Gastrocnemius medialis (tissue), 4 donors: ENCODE data around the gene COPG1. TPM values are rescaled to one million over a fixed set of nuclear protein-coding genes. Genes with fewer than 3 reads are reported as not detected.

ENCODE experiments used
- ATAC-seq, 2 donors: fragments of 150-250 bp; one replicate each; pipeline ENCODE4 v1.9.1; 2016
- DNase-seq, 2 donors: peaks; one replicate each; pipeline ENCODE4 v3.0.0-alpha.2; 2019
- H3K27ac ChIP-seq, 4 donors: fragments of 200-600 bp; sonication (generic); 1 replicate in 1 of 4; 2 replicates in 3 of 4; pipeline ENCODE4 v1.5.1; 2016 to 2018; ENCODE audit warnings: mild to moderate bottlenecking in 2 of 4, moderate library complexity in 1 of 4
- H3K27me3 ChIP-seq, 3 donors: fragments of 200-600 bp; sonication (generic) in 2 of 3; 1 replicate in 1 of 3; 2 replicates in 2 of 3; pipeline versions ENCODE4 v1.5.1 to v1.6.0; 2016 to 2019; ENCODE audit warnings: mild to moderate bottlenecking in 1 of 3, moderate library complexity in 1 of 3
- H3K36me3 ChIP-seq, 2 donors: fragments of 200-600 bp; sonication (generic) in 1 of 2; one replicate each; pipeline ENCODE4 v1.5.1; 2017 to 2018
- H3K4me1 ChIP-seq, 2 donors: fragments of 200-600 bp; sonication (generic) in 1 of 2; one replicate each; pipeline ENCODE4 v1.5.1; 2016 to 2017; ENCODE audit warnings: mild to moderate bottlenecking in 2 of 2
- H3K4me3 ChIP-seq, 4 donors: fragments of 200-600 bp; sonication (generic) in 3 of 4; 1 replicate in 1 of 4; 2 replicates in 3 of 4; pipeline ENCODE4 v1.5.1; 2016 to 2019; ENCODE audit warnings: mild to moderate bottlenecking in 2 of 4
- H3K9me3 ChIP-seq, 3 donors: fragments of 200-600 bp; sonication (generic) in 2 of 3; 1 replicate in 1 of 3; 2 replicates in 2 of 3; pipeline ENCODE4 v1.5.1; 2016 to 2019
- POLR2A ChIP-seq, 2 donors: fragments of 450-650 bp; IDR thresholded peaks; one replicate each; pipeline ENCODE4 v1.6.1; 2017; ENCODE audit warnings: antibody characterized with exemption in 2 of 2, mild to moderate bottlenecking in 2 of 2, moderate library complexity in 2 of 2
- in situ Hi-C, 4 donors: fragments of 200-750 bp; cut with MboI; loops; one replicate each; pipeline versions ENCODE4 v1.15.0 to v1.8.0; 2017; ENCODE audit warnings: low sequenced_read_pairs in 4 of 4
- intact Hi-C: fragments of 100-400 bp; cut with DNase I; formaldehyde crosslinking; loops from one replicate; pipeline ENCODE4 v1.15.1; 2023; ENCODE audit warnings: low total_unique reads
- total RNA-seq, 4 donors: library from RNA; depleted of rRNA; stranded (reverse); fragments of >200 nt; gene quantifications; one replicate each; pipeline versions ENCODE4 v1.1.0 to v1.2.3, GENCODE V29; 2016
- TF ChIP-seq, protein P1 (sequence below), 5 experiments: fragments of 450-650 bp in 3 of 5; fragments of 200-600 bp in 2 of 5; sonication (generic) in 2 of 5; IDR thresholded peaks in 4 of 5; conservative IDR thresholded peaks in 1 of 5; 1 replicate in 4 of 5; 2 replicates in 1 of 5; pipeline ENCODE4 v1.5.1; 2016 to 2019; ENCODE audit warnings: antibody characterized with exemption in 5 of 5, mild to moderate bottlenecking in 3 of 5, moderate library complexity in 3 of 5

COPG1 gene
- total RNA-seq, 4 donors from 2014 or later = 59.7 to 101 (median 79.8) TPM

DNA sequence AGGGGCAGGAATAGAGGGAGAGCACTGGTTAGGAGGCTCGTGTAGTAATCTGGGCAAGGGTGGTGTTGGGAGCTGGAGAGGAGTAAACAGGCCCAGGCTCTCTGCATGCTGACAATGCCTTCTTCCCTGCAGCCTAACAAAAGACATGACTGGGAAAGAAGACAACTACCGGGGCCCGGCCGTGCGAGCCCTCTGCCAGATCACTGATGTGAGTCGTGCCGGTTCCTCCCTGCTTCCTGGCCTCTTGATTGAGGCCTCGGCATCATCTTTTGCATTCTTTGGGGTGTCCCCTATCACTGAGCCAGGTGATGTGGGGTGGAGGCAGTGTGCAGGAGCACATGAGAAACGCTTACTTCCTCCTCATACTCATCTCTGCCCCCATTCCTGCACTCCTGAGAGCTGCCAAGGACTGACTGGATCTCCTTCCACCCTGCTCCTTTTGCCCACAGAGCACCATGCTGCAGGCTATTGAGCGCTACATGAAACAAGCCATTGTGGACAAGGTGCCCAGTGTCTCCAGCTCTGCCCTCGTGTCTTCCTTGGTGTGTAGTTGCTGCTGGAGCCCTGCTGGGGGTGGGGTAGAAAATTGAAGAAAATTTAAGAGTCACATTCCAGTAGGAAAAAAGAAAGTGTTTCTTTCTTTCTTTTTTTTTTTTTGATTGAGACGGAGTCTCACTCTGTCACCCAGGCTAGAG, 5.3 kb downstream of the COPG1 start:
- DNase-seq (no peak), ATAC-seq (no peak)
- in situ Hi-C loops = no loop called here
- no peak for TF ChIP-seq POLR2A (IDR thresholded peaks at IDR 0.05)
- TF ChIP-seq, protein P1, sequence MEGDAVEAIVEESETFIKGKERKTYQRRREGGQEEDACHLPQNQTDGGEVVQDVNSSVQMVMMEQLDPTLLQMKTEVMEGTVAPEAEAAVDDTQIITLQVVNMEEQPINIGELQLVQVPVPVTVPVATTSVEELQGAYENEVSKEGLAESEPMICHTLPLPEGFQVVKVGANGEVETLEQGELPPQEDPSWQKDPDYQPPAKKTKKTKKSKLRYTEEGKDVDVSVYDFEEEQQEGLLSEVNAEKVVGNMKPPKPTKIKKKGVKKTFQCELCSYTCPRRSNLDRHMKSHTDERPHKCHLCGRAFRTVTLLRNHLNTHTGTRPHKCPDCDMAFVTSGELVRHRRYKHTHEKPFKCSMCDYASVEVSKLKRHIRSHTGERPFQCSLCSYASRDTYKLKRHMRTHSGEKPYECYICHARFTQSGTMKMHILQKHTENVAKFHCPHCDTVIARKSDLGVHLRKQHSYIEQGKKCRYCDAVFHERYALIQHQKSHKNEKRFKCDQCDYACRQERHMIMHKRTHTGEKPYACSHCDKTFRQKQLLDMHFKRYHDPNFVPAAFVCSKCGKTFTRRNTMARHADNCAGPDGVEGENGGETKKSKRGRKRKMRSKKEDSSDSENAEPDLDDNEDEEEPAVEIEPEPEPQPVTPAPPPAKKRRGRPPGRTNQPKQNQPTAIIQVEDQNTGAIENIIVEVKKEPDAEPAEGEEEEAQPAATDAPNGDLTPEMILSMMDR (IDR thresholded peaks at IDR 0.05 in 4 of 5, conservative IDR thresholded peaks at IDR 0.05 in 1 of 5) = no peak
- peaks cover 7% of the 10 kb centered on the region in 2 donors for H3K4me1 ChIP-seq
- no peak overlapping the region for H3K27ac ChIP-seq
- H3K27me3 ChIP-seq = no peaks in the 10 kb centered on the region
- no peaks in the 10 kb centered on the region for H3K9me3 ChIP-seq
- intact Hi-C loops = no loop called here
- H3K36me3 ChIP-seq = peaks cover 4 to 85% of the 10 kb centered on the region in 2 donors
- no peak overlapping the region for H3K4me3 ChIP-seq

DNA sequence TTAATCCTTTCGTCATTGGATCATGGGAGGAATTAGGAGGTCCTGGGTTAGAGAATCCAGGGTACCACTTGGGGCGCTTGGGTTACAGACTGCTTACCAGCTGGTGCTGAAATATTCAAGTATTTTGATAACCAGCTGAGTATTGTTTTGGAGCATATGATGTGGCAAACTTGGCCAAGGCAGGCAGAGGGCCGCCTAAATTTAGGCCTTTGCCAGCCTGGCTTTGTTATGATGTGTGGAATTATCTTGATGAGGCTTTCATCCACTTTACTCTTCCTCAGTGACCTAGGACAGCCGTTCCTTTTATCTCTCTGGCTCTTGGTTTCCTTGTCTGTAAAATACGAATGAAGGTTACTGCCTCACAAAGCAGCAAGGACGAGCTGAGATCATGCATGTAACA, 6.9 kb downstream of the COPG1 start:
- intact Hi-C loops = no loop called here
- no peak overlapping the region for H3K27ac ChIP-seq
- H3K36me3 ChIP-seq = peaks cover 4 to 100% of the 10 kb centered on the region in 2 donors
- H3K4me1 ChIP-seq = no peaks in the 10 kb centered on the region
- DNase-seq (no peak), ATAC-seq (no peak)
- in situ Hi-C loops = no loop called here
- H3K27me3 ChIP-seq = no peaks in the 10 kb centered on the region
- no peaks in the 10 kb centered on the region for H3K9me3 ChIP-seq
- TF ChIP-seq, protein P1 (IDR thresholded peaks at IDR 0.05 in 4 of 5, conservative IDR thresholded peaks at IDR 0.05 in 1 of 5) = no peak
- no peak for TF ChIP-seq POLR2A (IDR thresholded peaks at IDR 0.05)
- H3K4me3 ChIP-seq = no peak overlapping the region

GRCh38 chr3:129257609-129258008, 8.2 kb downstream of the COPG1 start:
- ATAC-seq (no peak), DNase-seq (no peak)
- Histone ChIP-seq H3K9me3 (no peaks in the 10 kb centered on the region), H3K4me3 (no peak overlapping the region), H3K4me1 (no peaks in the 10 kb centered on the region), H3K27me3 (no peaks in the 10 kb centered on the region), H3K36me3 (peaks cover 4 to 98% of the 10 kb centered on the region in 2 donors), H3K27ac (no peak overlapping the region)
- TF ChIP-seq POLR2A (IDR thresholded peaks at IDR 0.05) = no peak
- TF ChIP-seq, protein P1 (IDR thresholded peaks at IDR 0.05 in 4 of 5, conservative IDR thresholded peaks at IDR 0.05 in 1 of 5) = no peak
- intact Hi-C loops (no loop called here), in situ Hi-C loops (no loop called here)

GRCh38 chr3:129259612-129260477, 10.4 kb downstream of the COPG1 start:
- in situ Hi-C loops (no loop called here), intact Hi-C loops (no loop called here)
- Histone ChIP-seq H3K27me3 (no peaks in the 10 kb centered on the region), H3K4me3 (no peak overlapping the region), H3K4me1 (no peaks in the 10 kb centered on the region), H3K9me3 (no peaks in the 10 kb centered on the region), H3K36me3 (peaks cover 4 to 98% of the 10 kb centered on the region in 2 donors), H3K27ac (no peak overlapping the region)
- no peak for TF ChIP-seq POLR2A (IDR thresholded peaks at IDR 0.05)
- TF ChIP-seq, protein P1 (IDR thresholded peaks at IDR 0.05 in 4 of 5, conservative IDR thresholded peaks at IDR 0.05 in 1 of 5) = no peak
- DNase-seq = no peak
- ATAC-seq = no peak
